Stimulated activated naive B cell treated with anti-CD40 and anti-IgM and Interleukin-4, amounts not matched to agents 10 μg/mL and 1 μg/mL and 100 μg/mL, for 72 hours (primary cell): ENCODE results near the gene MCF2L.

Experiments used
- ATAC-seq, 2 donors: fragments of 150-1000 bp; cut with Tn5 transposase; replicated peaks; 2 replicates each; pipeline ENCODE4 v1.10.0; 2021; ENCODE audit warnings: moderate library complexity in 1 of 2
- DNase-seq: peaks from one replicate; pipeline ENCODE4 v3.0.0; 2021
- H3K27ac Mint-ChIP-seq: one replicate; pipeline ENCODE4 v1.8.0; 2022; ENCODE audit warnings: mild to moderate bottlenecking, mixed read lengths
- H3K27me3 Mint-ChIP-seq, 2 donors: one replicate each; pipeline ENCODE4 v1.8.0; 2022; ENCODE audit warnings: mixed read lengths in 2 of 2
- H3K36me3 Mint-ChIP-seq, 2 donors: one replicate each; pipeline ENCODE4 v1.8.0; 2022; ENCODE audit warnings: mixed read lengths in 2 of 2, mild to moderate bottlenecking in 1 of 2
- H3K4me1 Mint-ChIP-seq, 2 donors: one replicate each; pipeline ENCODE4 v1.8.0; 2022; ENCODE audit warnings: mixed read lengths in 2 of 2, mild to moderate bottlenecking in 1 of 2
- H3K4me3 Mint-ChIP-seq, 2 donors: one replicate each; pipeline ENCODE4 v1.8.0; 2022; ENCODE audit warnings: mild to moderate bottlenecking in 2 of 2, mixed read lengths in 2 of 2, moderate library complexity in 1 of 2
- H3K9me3 Mint-ChIP-seq, 2 donors: one replicate each; pipeline ENCODE4 v1.8.0; 2022; ENCODE audit warnings: mixed read lengths in 2 of 2, mild to moderate bottlenecking in 1 of 2

Gene MCF2L

GRCh38 chr13:112964971-112965492, 4.0 kb upstream of the MCF2L start:
- DNase-seq (no peak), ATAC-seq (no peak)
- Mint-ChIP-seq H3K9me3 (no peaks in the 10 kb centered on the region), H3K4me1 (peaks cover 10 to 16% of the 10 kb centered on the region in 2 donors), H3K4me3 (no peak overlapping the region), H3K27me3 (peaks cover 14 to 22% of the 10 kb centered on the region in 2 donors), H3K36me3 (peaks cover 0 to 4% of the 10 kb centered on the region in 2 donors), H3K27ac (no peak overlapping the region)

GRCh38 chr13:112965573-112966115, 3.4 kb upstream of the MCF2L start:
- Mint-ChIP-seq H3K4me1 (peaks cover 10 to 17% of the 10 kb centered on the region in 2 donors), H3K27ac (no peak overlapping the region), H3K4me3 (no peak overlapping the region), H3K27me3 (peaks cover 20 to 28% of the 10 kb centered on the region in 2 donors), H3K36me3 (peaks cover 0 to 4% of the 10 kb centered on the region in 2 donors), H3K9me3 (no peaks in the 10 kb centered on the region)
- no peak for ATAC-seq
- DNase-seq: no peak

- no peak for DNase-seq
- Mint-ChIP-seq H3K36me3 (peaks cover 0 to 3% of the 10 kb centered on the region in 2 donors), H3K27me3 (peaks cover 28 to 34% of the 10 kb centered on the region in 2 donors), H3K9me3 (no peaks in the 10 kb centered on the region), H3K4me1 (peaks cover 10 to 17% of the 10 kb centered on the region in 2 donors), H3K27ac (no peak overlapping the region), H3K4me3 (no peak overlapping the region)
- no peak for ATAC-seq
Observed at GRCh38 chr13:112966776-112967175, 2.2 kb upstream of the MCF2L start.

GRCh38 chr13:112967686-112968379, 1.2 kb upstream of the MCF2L start:
- H3K27ac Mint-ChIP-seq: peak overlapping the region; percentile 71
- peaks cover 5% of the 10 kb centered on the region in 2 donors for H3K9me3 Mint-ChIP-seq
- peaks cover 33 to 40% of the 10 kb centered on the region in 2 donors for H3K27me3 Mint-ChIP-seq
- H3K4me1 Mint-ChIP-seq: peaks cover 10 to 17% of the 10 kb centered on the region in 2 donors
- ATAC-seq (no peak), DNase-seq (no peak)
- peak overlapping the region; percentile 79 to 88 for H3K4me3 Mint-ChIP-seq
- H3K36me3 Mint-ChIP-seq: peaks cover 0 to 5% of the 10 kb centered on the region in 2 donors

GRCh38 chr13:112968380-112968909, 569 bp upstream of the MCF2L start:
- H3K9me3 Mint-ChIP-seq: peaks cover 5% of the 10 kb centered on the region in 2 donors
- peak; percentile 42 for DNase-seq
- H3K4me3 Mint-ChIP-seq: peak overlapping the region; percentile 79 to 88
- peaks cover 33 to 40% of the 10 kb centered on the region in 2 donors for H3K27me3 Mint-ChIP-seq
- H3K4me1 Mint-ChIP-seq: peaks cover 10 to 17% of the 10 kb centered on the region in 2 donors
- ATAC-seq: peak; percentile 73 to 74
- H3K27ac Mint-ChIP-seq: peak overlapping the region; percentile 71
- H3K36me3 Mint-ChIP-seq: peaks cover 0 to 5% of the 10 kb centered on the region in 2 donors

- ATAC-seq (peak; percentile 17 to 28), DNase-seq (no peak)
- peaks cover 0 to 9% of the 10 kb centered on the region in 2 donors for H3K36me3 Mint-ChIP-seq
- peaks cover 5% of the 10 kb centered on the region in 2 donors for H3K9me3 Mint-ChIP-seq
- H3K4me3 Mint-ChIP-seq: peak overlapping the region; percentile 88
- peaks cover 38 to 40% of the 10 kb centered on the region in 2 donors for H3K27me3 Mint-ChIP-seq
- peak overlapping the region; percentile 65 for H3K27ac Mint-ChIP-seq
- H3K4me1 Mint-ChIP-seq: peaks cover 10 to 17% of the 10 kb centered on the region in 2 donors
Observed at GRCh38 chr13:112969692-112970338, 801 bp downstream of the MCF2L start.

- H3K36me3 Mint-ChIP-seq: peaks cover 0 to 9% of the 10 kb centered on the region in 2 donors
- H3K27me3 Mint-ChIP-seq: peaks cover 34 to 38% of the 10 kb centered on the region in 2 donors
- peaks cover 10 to 17% of the 10 kb centered on the region in 2 donors for H3K4me1 Mint-ChIP-seq
- H3K27ac Mint-ChIP-seq: no peak overlapping the region
- H3K4me3 Mint-ChIP-seq: no peak overlapping the region
- H3K9me3 Mint-ChIP-seq: peaks cover 5% of the 10 kb centered on the region in 2 donors
- no peak for DNase-seq
- ATAC-seq: no peak
Observed at GRCh38 chr13:112970552-112971287, 1.7 kb downstream of the MCF2L start.

DNA sequence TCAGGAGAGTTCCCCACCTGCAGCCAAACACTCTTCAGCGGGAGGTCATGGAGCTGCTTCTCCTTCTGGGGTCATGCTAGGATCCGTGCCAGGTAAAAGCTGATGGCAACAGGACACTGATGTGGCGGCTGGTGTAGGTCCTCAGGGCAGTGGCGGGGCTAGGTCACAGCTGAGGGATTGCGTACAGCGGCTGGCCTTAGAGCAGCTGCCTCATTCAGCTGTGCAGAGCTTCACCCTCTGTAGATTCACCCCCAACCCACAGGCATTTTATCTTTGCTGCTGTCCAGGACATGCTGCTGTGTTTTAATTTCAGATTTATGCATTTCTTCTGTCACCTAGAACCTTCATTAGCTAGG, 2.3 kb downstream of the MCF2L start:
- peaks cover 10 to 17% of the 10 kb centered on the region in 2 donors for H3K4me1 Mint-ChIP-seq
- H3K9me3 Mint-ChIP-seq: peaks cover 5% of the 10 kb centered on the region in 2 donors
- ATAC-seq (no peak), DNase-seq (no peak)
- peaks cover 33 to 38% of the 10 kb centered on the region in 2 donors for H3K27me3 Mint-ChIP-seq
- no peak overlapping the region for H3K27ac Mint-ChIP-seq
- H3K4me3 Mint-ChIP-seq: no peak overlapping the region
- peaks cover 0 to 9% of the 10 kb centered on the region in 2 donors for H3K36me3 Mint-ChIP-seq

DNA sequence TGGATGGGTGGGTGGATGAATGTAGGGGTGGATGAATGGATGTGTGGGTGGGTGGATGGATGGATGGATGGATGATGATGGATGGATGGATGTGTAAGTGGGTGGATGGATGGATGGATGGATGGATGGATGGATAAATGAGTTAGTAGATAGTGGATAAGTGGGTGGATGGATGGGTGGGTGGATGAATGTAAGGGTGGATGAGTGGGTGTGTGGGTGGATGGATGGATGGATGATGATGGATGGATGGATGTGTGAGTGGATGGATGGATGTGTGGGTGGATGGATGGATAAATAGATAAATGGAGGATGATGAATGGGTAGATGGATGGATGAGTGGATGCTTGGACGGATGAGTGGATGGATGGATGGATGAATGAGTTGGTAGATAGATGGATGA, 3.2 kb downstream of the MCF2L start:
- Mint-ChIP-seq H3K4me3 (no peak overlapping the region), H3K9me3 (peaks cover 5% of the 10 kb centered on the region in 2 donors), H3K27ac (no peak overlapping the region), H3K27me3 (peaks cover 33 to 41% of the 10 kb centered on the region in 2 donors), H3K36me3 (peaks cover 4 to 9% of the 10 kb centered on the region in 2 donors), H3K4me1 (peaks cover 10 to 17% of the 10 kb centered on the region in 2 donors)
- no peak for DNase-seq
- ATAC-seq: no peak

DNA sequence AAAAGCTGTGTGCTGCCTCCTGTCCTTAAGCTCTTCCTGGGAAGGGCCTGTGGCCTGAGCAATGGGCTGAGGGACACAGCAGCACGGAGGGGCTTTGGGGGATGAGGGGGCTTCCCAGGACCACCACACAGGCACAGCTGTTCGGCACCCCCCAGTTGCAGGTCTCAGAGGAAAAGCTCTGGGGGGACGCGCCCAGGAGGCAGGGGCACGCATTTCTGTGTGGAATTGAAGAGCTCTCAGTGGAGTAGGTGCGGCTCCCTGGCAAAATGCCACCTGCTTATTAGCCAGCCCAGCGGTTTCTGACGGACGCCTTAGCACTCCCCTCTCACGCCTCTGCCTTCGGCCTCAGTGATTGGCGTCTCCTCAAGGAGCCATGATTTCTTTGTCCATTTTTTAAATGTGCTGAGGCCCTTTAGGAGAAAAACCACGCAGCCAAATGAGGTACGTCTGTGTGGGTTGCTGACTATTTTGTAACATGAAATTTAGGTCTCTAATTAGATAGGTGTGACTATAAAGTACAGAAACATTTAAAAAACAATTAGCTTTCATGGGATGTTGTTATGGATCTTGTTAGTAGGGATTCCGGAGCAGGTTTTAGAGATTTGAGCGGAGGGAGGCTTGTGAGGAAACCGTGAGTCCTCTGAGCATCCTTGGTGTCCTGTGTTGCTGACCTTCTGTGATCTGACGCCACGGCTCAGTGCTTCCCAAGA, 4.0 kb downstream of the MCF2L start:
- Mint-ChIP-seq H3K27me3 (peaks cover 33 to 41% of the 10 kb centered on the region in 2 donors), H3K9me3 (peaks cover 5% of the 10 kb centered on the region in 2 donors), H3K27ac (no peak overlapping the region), H3K36me3 (peaks cover 4 to 9% of the 10 kb centered on the region in 2 donors), H3K4me3 (no peak overlapping the region), H3K4me1 (peaks cover 10 to 14% of the 10 kb centered on the region in 2 donors)
- DNase-seq (no peak), ATAC-seq (no peak)

GRCh38 chr13:112973577-112973951, 4.5 kb downstream of the MCF2L start:
- H3K27ac Mint-ChIP-seq: no peak overlapping the region
- no peak for DNase-seq
- peaks cover 5% of the 10 kb centered on the region in 2 donors for H3K9me3 Mint-ChIP-seq

DNA sequence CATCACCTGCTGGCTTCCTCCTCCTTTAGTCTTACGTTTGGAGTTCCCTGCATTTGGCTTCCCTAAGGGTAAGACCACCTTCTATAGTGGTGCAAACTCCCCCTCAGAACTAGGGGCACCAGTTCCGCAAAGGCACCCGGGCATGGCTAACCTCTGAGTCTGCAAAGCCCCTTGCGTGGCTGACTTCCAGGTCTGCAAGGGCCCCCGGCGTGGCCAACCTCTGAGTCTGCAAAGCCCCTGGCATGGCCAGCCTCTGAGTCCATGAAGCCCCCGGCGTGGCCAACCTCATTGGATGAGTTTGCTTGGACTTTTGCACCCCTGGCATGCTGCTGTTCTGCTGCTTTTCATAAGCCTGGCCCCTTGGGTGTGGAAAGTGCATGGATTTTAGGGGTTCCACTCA, 5.1 kb downstream of the MCF2L start:
- Mint-ChIP-seq H3K4me3 (no peak overlapping the region), H3K9me3 (peaks cover 5% of the 10 kb centered on the region in 2 donors), H3K27me3 (peaks cover 33 to 41% of the 10 kb centered on the region in 2 donors), H3K4me1 (peaks cover 10 to 20% of the 10 kb centered on the region in 2 donors), H3K27ac (no peak overlapping the region), H3K36me3 (peaks cover 4 to 9% of the 10 kb centered on the region in 2 donors)
- ATAC-seq: no peak
- DNase-seq: no peak

More at GRCh38 chr13:112973577-112973951, 4.5 kb downstream of the MCF2L start:
- Mint-ChIP-seq H3K4me3 (no peak overlapping the region), H3K27me3 (peaks cover 33 to 41% of the 10 kb centered on the region in 2 donors), H3K4me1 (peaks cover 7 to 15% of the 10 kb centered on the region in 2 donors), H3K36me3 (peaks cover 4 to 9% of the 10 kb centered on the region in 2 donors)
- no peak for ATAC-seq

GRCh38 chr13:112974671-112975070, 5.7 kb downstream of the MCF2L start:
- H3K36me3 Mint-ChIP-seq: peaks cover 4 to 9% of the 10 kb centered on the region in 2 donors
- ATAC-seq: no peak

More at GRCh38 chr13:112974671-112975070, 5.7 kb downstream of the MCF2L start:
- H3K4me3 Mint-ChIP-seq: no peak overlapping the region
- peaks cover 27 to 35% of the 10 kb centered on the region in 2 donors for H3K27me3 Mint-ChIP-seq
- peaks cover 5 to 16% of the 10 kb centered on the region in 2 donors for H3K4me1 Mint-ChIP-seq
- peaks cover 5% of the 10 kb centered on the region in 2 donors for H3K9me3 Mint-ChIP-seq
- DNase-seq: no peak
- no peak overlapping the region for H3K27ac Mint-ChIP-seq
